ENCODE measurements around the gene FARS2. TPM values are rescaled to one million over a fixed set of nuclear protein-coding genes. Genes with fewer than 3 reads are reported as not detected.

The FARS2 gene
- total and polyA plus RNA-seq, 5 experiments from 2014 or later, result 13.6 to 39.1 (median 28.1) TPM

GRCh38 chr6:5532941-5533340 is 271.6 kb downstream of the FARS2 start:
- Mint-ChIP-seq H3K4me1 (peaks cover 4 to 9% (median 6%) of the 10 kb centered on the region in 4 donors), H3K36me3 (peaks cover 0 to 19% (median 16%) of the 10 kb centered on the region in 3 donors), H3K4me3 (no peak overlapping the region), H3K27me3 (no peaks in the 10 kb centered on the region), H3K9me3 (peaks cover 0 to 4% (median 0%) of the 10 kb centered on the region in 9 donors), H3K27ac (peak overlapping the region in 1 of 10 donors; percentile 27)
- ATAC-seq (no peak), DNase-seq (no peak)
- POLR2A ChIA-PET, result no interaction called here

GRCh38 chr6:5534643-5535042 is 273.3 kb downstream of the FARS2 start:
- peak overlapping the region in 1 of 10 donors; percentile 11 for H3K4me3 Mint-ChIP-seq
- H3K4me1 Mint-ChIP-seq, result peaks cover 4 to 9% (median 6%) of the 10 kb centered on the region in 4 donors
- H3K27ac Mint-ChIP-seq, result no peak overlapping the region
- DNase-seq (no peak), ATAC-seq (no peak)
- H3K27me3 Mint-ChIP-seq, result no peaks in the 10 kb centered on the region
- POLR2A ChIA-PET, result no interaction called here
- H3K9me3 Mint-ChIP-seq, result peaks cover 0 to 4% (median 0%) of the 10 kb centered on the region in 9 donors
- peaks cover 0 to 19% (median 9%) of the 10 kb centered on the region in 3 donors for H3K36me3 Mint-ChIP-seq

DNA sequence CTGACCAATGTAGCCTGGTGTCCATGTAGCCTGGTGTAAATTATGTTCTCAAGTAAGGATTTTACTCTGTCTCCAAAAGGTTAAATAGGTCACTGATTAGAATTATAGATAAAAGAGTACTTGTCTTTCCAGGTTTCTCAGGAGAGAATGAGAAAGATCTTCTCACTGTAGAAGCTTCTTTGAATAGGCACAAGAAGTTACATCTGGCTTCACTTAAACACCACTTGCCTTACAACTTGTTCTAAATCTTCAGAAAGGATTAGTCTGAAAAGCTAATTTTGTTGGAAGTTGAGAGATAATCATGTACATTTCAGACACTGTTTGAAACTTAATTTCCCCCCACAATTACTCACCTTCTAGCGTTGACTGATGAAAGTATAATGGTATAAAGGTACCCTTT is 275.3 kb downstream of the FARS2 start:
- DNase-seq, result no peak
- Mint-ChIP-seq H3K4me3 (no peak overlapping the region), H3K36me3 (peaks cover 0 to 21% (median 16%) of the 10 kb centered on the region in 3 donors), H3K9me3 (peaks cover 0 to 4% (median 0%) of the 10 kb centered on the region in 9 donors), H3K27ac (no peak overlapping the region), H3K4me1 (peaks cover 7 to 13% (median 8%) of the 10 kb centered on the region in 4 donors), H3K27me3 (no peaks in the 10 kb centered on the region)
- no peak for ATAC-seq
- POLR2A ChIA-PET, result no interaction called here

GRCh38 chr6:5537132-5537531 is 275.8 kb downstream of the FARS2 start:
- peak overlapping the region in 1 of 10 donors; percentile 43 for H3K27ac Mint-ChIP-seq
- no peaks in the 10 kb centered on the region for H3K27me3 Mint-ChIP-seq
- H3K4me3 Mint-ChIP-seq, result no peak overlapping the region
- no peak for DNase-seq
- H3K36me3 Mint-ChIP-seq, result peaks cover 0 to 20% (median 18%) of the 10 kb centered on the region in 3 donors
- ATAC-seq, result no peak
- POLR2A ChIA-PET, result interaction anchor here (0.5 kb wide), 1 partner anchor 64 kb away, joined by 3 read pairs; no protein-coding TSS in a partner anchor
- H3K4me1 Mint-ChIP-seq, result peaks cover 4 to 13% (median 7%) of the 10 kb centered on the region in 4 donors
- peaks cover 0 to 4% (median 0%) of the 10 kb centered on the region in 9 donors for H3K9me3 Mint-ChIP-seq

DNA sequence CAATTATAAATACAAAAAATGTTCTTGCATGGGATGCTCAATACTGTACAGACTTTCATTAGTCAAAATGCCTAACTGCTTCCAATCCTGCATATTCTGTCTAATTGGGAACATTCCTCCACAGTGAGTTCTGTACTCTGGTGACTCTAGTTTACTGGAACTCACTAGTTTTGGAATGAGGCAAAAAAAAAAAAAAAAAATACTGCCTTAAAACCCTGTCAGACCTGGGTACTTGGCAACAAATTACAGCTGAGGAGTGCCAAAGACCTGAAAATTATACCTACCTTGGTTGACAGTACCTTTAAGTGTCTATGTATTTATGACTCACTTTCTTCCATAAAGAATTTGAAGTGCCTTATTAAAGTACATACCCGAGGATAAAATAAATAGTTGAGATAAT is 276.7 kb downstream of the FARS2 start:
- POLR2A ChIA-PET, result interaction anchor here (0.7 kb wide), 1 partner anchor 400 kb away, joined by 3 read pairs; no protein-coding TSS in a partner anchor
- peaks cover 0 to 4% (median 0%) of the 10 kb centered on the region in 9 donors for H3K9me3 Mint-ChIP-seq
- DNase-seq (no peak), ATAC-seq (no peak)
- peaks cover 2 to 13% (median 7%) of the 10 kb centered on the region in 4 donors for H3K4me1 Mint-ChIP-seq
- peaks cover 0 to 18% (median 17%) of the 10 kb centered on the region in 3 donors for H3K36me3 Mint-ChIP-seq
- H3K27ac Mint-ChIP-seq, result peak overlapping the region in 2 of 10 donors; percentile 15 to 27
- no peaks in the 10 kb centered on the region for H3K27me3 Mint-ChIP-seq
- no peak overlapping the region for H3K4me3 Mint-ChIP-seq

- DNase-seq (no peak), ATAC-seq (no peak)
- no peaks in the 10 kb centered on the region for H3K27me3 Mint-ChIP-seq
- H3K4me1 Mint-ChIP-seq, result peaks cover 2 to 26% (median 7%) of the 10 kb centered on the region in 4 donors
- H3K27ac Mint-ChIP-seq, result no peak overlapping the region
- peaks cover 9 to 27% (median 19%) of the 10 kb centered on the region in 3 donors for H3K36me3 Mint-ChIP-seq
- H3K9me3 Mint-ChIP-seq, result no peaks in the 10 kb centered on the region
- POLR2A ChIA-PET, result no interaction called here
- H3K4me3 Mint-ChIP-seq, result no peak overlapping the region
These were observed 279.1 kb downstream of the FARS2 start for GRCh38 chr6:5540370-5540769.

DNA sequence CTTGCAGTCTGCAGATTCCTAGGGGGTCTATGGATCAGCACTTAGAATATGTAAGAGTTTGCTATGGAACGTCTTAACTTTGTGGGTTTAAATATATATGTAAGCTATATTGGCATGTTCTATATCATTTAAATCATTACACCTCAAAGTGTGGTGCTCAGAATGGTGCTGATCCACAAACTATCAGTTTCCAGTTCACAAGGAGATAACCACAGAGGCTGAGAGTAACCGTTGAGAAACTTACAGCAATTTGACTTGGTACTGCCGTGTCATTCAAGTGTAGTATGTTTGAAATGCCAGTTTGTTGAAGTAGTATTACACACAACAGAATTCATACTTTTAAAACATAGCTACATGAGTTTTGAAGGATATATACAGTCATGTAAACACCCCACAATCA is 279.7 kb downstream of the FARS2 start:
- Mint-ChIP-seq H3K4me3 (no peak overlapping the region), H3K27me3 (no peaks in the 10 kb centered on the region), H3K27ac (no peak overlapping the region)

DNA sequence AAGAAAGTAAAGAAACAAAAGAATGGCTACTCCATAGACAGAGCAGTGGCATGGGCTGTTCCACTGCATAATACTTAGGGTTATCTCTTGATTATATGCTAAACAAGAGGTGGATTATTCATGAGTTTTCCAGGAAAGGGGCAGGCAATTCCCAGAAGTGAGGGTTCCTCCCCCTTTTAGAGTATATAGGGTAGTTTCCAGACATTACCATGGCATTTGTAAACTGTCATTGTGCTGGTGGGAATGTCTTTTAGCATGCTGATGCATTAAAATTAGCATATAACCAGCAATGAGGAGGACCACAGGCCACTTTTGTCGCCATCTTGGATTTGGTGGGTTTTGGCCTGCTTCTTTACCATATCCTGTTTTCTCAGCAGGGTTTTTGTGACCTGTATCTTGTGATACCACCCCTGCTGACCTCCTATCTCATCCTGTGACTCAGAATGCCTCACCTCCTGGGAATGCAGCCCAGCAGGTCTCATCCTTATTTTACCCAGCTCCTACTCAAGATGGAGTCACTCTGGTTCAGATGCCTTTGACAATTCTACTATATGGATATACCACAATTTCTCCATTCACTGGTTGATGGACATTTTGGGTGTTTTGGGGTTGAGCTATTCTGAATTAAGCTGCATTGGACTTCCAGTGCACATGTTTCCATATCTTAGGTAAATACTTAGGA is 280.6 kb downstream of the FARS2 start:
- Mint-ChIP-seq H3K9me3 (no peaks in the 10 kb centered on the region), H3K27ac (no peak overlapping the region), H3K4me3 (no peak overlapping the region), H3K27me3 (no peaks in the 10 kb centered on the region), H3K4me1 (peaks cover 2 to 26% (median 7%) of the 10 kb centered on the region in 4 donors), H3K36me3 (peaks cover 14 to 32% (median 30%) of the 10 kb centered on the region in 3 donors)
- ATAC-seq, result no peak
- DNase-seq, result no peak
- POLR2A ChIA-PET, result no interaction called here

More for the DNA sequence above, 279.7 kb downstream of the FARS2 start:
- Mint-ChIP-seq H3K4me1 (peaks cover 2 to 26% (median 7%) of the 10 kb centered on the region in 4 donors), H3K9me3 (no peaks in the 10 kb centered on the region), H3K36me3 (peaks cover 9 to 28% (median 24%) of the 10 kb centered on the region in 3 donors)
- POLR2A ChIA-PET, result no interaction called here
- ATAC-seq (no peak), DNase-seq (no peak)

GRCh38 chr6:5547556-5547955 is 286.2 kb downstream of the FARS2 start:
- H3K4me3 Mint-ChIP-seq, result no peak overlapping the region
- ATAC-seq (no peak), DNase-seq (no peak)
- H3K4me1 Mint-ChIP-seq, result peaks cover 0 to 18% (median under 1%) of the 10 kb centered on the region in 4 donors
- H3K27me3 Mint-ChIP-seq, result no peaks in the 10 kb centered on the region
- POLR2A ChIA-PET, result no interaction called here
- peaks cover 2 to 16% (median 11%) of the 10 kb centered on the region in 9 donors for H3K9me3 Mint-ChIP-seq
- H3K36me3 Mint-ChIP-seq, result peaks cover 33 to 58% (median 54%) of the 10 kb centered on the region in 3 donors
- no peak overlapping the region for H3K27ac Mint-ChIP-seq

- no peak overlapping the region for H3K4me3 Mint-ChIP-seq
- H3K36me3 Mint-ChIP-seq, result peaks cover 30 to 48% (median 46%) of the 10 kb centered on the region in 3 donors
- peaks cover 0 to 13% (median 3%) of the 10 kb centered on the region in 4 donors for H3K4me1 Mint-ChIP-seq
- peak overlapping the region in 1 of 10 donors; percentile 1 for H3K27ac Mint-ChIP-seq
- no peak for DNase-seq
- no peaks in the 10 kb centered on the region for H3K27me3 Mint-ChIP-seq
- peaks cover 2 to 16% (median 11%) of the 10 kb centered on the region in 9 donors for H3K9me3 Mint-ChIP-seq
- ATAC-seq, result no peak
- POLR2A ChIA-PET, result no interaction called here
These were observed 289.3 kb downstream of the FARS2 start for GRCh38 chr6:5550631-5551030.

GRCh38 chr6:5552243-5552642 is 290.9 kb downstream of the FARS2 start:
- H3K9me3 Mint-ChIP-seq, result peaks cover 2 to 16% (median 11%) of the 10 kb centered on the region in 9 donors
- H3K27me3 Mint-ChIP-seq, result no peaks in the 10 kb centered on the region
- H3K4me1 Mint-ChIP-seq, result peaks cover 0 to 18% (median 2%) of the 10 kb centered on the region in 4 donors
- no peak for ATAC-seq
- H3K27ac Mint-ChIP-seq, result no peak overlapping the region
- POLR2A ChIA-PET, result no interaction called here
- peaks cover 23 to 37% (median 35%) of the 10 kb centered on the region in 3 donors for H3K36me3 Mint-ChIP-seq
- no peak for DNase-seq
- no peak overlapping the region for H3K4me3 Mint-ChIP-seq

DNA sequence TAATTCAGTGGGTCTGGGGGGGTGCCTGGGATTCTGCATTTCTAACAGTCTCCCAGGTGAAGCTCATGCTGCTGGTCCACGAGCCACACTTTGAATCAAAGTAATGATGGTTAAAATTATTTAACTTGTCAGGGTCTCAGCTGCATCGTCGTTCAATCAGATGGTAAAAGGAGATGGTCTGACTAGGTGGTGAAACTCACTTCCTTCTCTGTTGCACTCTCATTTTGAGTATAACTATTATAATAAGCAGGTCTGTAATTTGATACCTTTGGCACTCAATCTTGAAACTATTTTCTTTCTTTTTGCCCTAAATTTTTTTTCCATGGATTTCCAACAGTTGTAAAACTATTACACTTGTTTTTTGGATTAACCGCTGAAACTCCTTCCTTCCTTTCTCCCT is 292.5 kb downstream of the FARS2 start:
- DNase-seq (no peak), ATAC-seq (no peak)
- H3K9me3 Mint-ChIP-seq, result peaks cover 0 to 16% (median 7%) of the 10 kb centered on the region in 9 donors
- peak overlapping the region in 1 of 10 donors; percentile 1 for H3K27ac Mint-ChIP-seq
- no peaks in the 10 kb centered on the region for H3K27me3 Mint-ChIP-seq
- POLR2A ChIA-PET, result no interaction called here
- peaks cover 0 to 22% (median 4%) of the 10 kb centered on the region in 4 donors for H3K4me1 Mint-ChIP-seq
- H3K4me3 Mint-ChIP-seq, result no peak overlapping the region
- peaks cover 16 to 29% (median 20%) of the 10 kb centered on the region in 3 donors for H3K36me3 Mint-ChIP-seq

- H3K36me3 Mint-ChIP-seq, result peaks cover 15 to 28% (median 20%) of the 10 kb centered on the region in 3 donors
- peaks cover 0 to 22% (median 4%) of the 10 kb centered on the region in 4 donors for H3K4me1 Mint-ChIP-seq
- no peaks in the 10 kb centered on the region for H3K27me3 Mint-ChIP-seq
- H3K27ac Mint-ChIP-seq, result peak overlapping the region in 1 of 10 donors; percentile 24
- POLR2A ChIA-PET, result no interaction called here
- H3K9me3 Mint-ChIP-seq, result peaks cover 0 to 16% (median 6%) of the 10 kb centered on the region in 9 donors
- DNase-seq (no peak), ATAC-seq (no peak)
- H3K4me3 Mint-ChIP-seq, result no peak overlapping the region
These were observed 292.9 kb downstream of the FARS2 start for GRCh38 chr6:5554226-5554625.

Measured in naive thymus-derived CD8-positive, alpha-beta T cell (primary cell).